ENCODE measurements around the gene UCKL1.

DNA sequence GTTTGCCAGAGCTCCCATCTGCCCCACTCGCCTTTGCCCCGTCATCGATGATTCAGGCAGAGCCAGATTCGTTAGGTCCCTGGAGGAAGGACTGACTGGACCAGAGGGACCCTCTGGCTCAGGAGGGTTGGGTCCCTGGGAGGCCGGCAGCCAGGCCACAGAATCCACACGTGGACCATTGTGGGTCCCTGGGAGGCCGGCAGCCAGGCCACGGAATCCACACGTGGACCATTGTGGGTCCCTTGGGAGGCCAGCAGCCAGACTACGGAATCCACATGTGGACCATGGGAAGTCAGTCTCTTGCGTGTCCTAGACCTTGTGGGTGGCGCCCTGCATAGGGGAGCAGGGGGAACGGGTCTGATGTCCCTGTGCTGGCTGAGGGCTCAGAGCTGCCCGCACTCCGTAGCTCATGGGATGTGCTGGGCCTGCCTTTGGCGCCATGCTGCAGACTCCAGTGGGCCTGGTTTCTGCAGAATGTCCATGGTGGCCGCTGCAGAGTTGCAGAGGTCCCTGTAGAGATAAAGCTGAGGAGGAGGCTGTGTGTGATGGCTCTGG, 23.5 kb downstream of the UCKL1 start:
- TF ChIP-seq, protein P1, sequence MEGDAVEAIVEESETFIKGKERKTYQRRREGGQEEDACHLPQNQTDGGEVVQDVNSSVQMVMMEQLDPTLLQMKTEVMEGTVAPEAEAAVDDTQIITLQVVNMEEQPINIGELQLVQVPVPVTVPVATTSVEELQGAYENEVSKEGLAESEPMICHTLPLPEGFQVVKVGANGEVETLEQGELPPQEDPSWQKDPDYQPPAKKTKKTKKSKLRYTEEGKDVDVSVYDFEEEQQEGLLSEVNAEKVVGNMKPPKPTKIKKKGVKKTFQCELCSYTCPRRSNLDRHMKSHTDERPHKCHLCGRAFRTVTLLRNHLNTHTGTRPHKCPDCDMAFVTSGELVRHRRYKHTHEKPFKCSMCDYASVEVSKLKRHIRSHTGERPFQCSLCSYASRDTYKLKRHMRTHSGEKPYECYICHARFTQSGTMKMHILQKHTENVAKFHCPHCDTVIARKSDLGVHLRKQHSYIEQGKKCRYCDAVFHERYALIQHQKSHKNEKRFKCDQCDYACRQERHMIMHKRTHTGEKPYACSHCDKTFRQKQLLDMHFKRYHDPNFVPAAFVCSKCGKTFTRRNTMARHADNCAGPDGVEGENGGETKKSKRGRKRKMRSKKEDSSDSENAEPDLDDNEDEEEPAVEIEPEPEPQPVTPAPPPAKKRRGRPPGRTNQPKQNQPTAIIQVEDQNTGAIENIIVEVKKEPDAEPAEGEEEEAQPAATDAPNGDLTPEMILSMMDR (IDR thresholded peaks at IDR 0.05; ENCODE audit: poor library complexity), result no peak
- no peak for TF ChIP-seq EZH2 (IDR thresholded peaks at IDR 0.05; ENCODE audit: borderline replicate concordance)

Measured in hepatocyte (in vitro differentiated cells).